ENCODE measurements around the gene TRAF3IP1. TPM values are rescaled to one million over a fixed set of nuclear protein-coding genes. Genes with fewer than 3 reads are reported as not detected.

TRAF3IP1 gene
- total and polyA plus RNA-seq, 2 of the 13 experiments (the other 11 are each of a cell fraction or from before 2014, with no cell fraction given), result 4.1 to 12.9 TPM

DNA sequence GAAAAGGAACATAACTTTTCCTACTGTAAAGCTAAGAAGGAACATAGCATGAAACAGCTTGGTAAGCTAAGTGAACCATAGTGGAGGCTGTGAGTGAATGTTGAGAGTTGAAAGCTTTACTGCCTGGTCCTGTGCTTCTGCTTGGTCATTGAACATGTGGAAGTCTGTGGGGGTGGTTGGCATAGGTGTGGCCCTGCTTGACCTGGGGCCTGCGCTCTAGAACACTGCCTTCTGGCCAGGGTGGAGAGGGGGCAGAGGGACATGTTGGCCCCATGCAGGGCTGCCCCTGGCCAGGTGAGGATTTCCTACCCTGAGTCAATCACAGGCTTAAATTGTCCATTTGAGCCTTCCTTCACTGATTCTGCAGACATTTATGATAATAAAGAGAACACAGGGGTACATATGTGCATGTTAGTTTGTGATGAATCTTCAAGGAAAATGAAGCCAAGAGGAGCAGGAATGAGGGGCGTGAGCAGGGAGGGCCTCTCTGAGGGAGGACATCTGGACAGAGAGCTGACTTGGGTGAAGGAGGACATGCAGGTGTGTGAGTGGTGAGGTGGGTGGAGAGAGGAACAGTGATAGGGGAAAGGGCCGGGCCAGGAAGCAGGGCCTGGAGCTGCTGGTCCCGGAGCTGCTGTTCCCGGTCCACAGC, 16.6 kb downstream of the TRAF3IP1 start:
- Histone ChIP-seq H3K4me2 (ENCODE audit: low read depth, low read length) (no peak overlapping the region), H3K9me3 (ENCODE audit: low read length) (no peaks in the 10 kb centered on the region), H3K9ac (ENCODE audit: insufficient read depth, low read depth, low read length) (no peak overlapping the region), H3K79me2 (ENCODE audit: insufficient read depth, low read length) (no peaks in the 10 kb centered on the region), H4K20me1 (ENCODE audit: insufficient read depth, low read length) (no peaks in the 10 kb centered on the region), H3K27ac (ENCODE audit: extremely low read length, insufficient read depth, low read length) (no peak overlapping the region), H3K36me3 (replicated peaks in 1 of 2; ENCODE audit: control insufficient read depth in 1 of 2, insufficient read depth in 2 of 2, low read length in 2 of 2) (peaks cover 11 to 29% of the 10 kb centered on the region in 2 experiments), H2AFZ (ENCODE audit: low read length) (no peak overlapping the region), H3K4me3 (replicated peaks in 1 of 3; ENCODE audit: insufficient read depth in 1 of 3, low read depth in 2 of 3, low read length in 3 of 3) (no peak overlapping the region), H3K27me3 (ENCODE audit: control insufficient read depth in 1 of 2, insufficient read depth in 2 of 2, low read length in 2 of 2) (no peaks in the 10 kb centered on the region), H3K4me1 (ENCODE audit: insufficient read depth, low read length) (no peaks in the 10 kb centered on the region)
- no TSS peak for BruUV-seq (replicated peaks)
- no peak for FAIRE-seq
- intact Hi-C loops (cut with micrococcal nuclease; ENCODE audit: unreplicated experiment) (no loop called here), in situ Hi-C loops (cut with HindIII; ENCODE audit: extremely low pct_ligation_motif_present, low pct_unique_long_range_greater_than_20kb) (no loop called here)
- no peak for TF ChIP-seq ZNF33B (CRISPR knock-in tag; IDR thresholded peaks at IDR 0.05)
- TF ChIP-seq, protein P1, sequence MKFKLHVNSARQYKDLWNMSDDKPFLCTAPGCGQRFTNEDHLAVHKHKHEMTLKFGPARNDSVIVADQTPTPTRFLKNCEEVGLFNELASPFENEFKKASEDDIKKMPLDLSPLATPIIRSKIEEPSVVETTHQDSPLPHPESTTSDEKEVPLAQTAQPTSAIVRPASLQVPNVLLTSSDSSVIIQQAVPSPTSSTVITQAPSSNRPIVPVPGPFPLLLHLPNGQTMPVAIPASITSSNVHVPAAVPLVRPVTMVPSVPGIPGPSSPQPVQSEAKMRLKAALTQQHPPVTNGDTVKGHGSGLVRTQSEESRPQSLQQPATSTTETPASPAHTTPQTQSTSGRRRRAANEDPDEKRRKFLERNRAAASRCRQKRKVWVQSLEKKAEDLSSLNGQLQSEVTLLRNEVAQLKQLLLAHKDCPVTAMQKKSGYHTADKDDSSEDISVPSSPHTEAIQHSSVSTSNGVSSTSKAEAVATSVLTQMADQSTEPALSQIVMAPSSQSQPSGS (CRISPR knock-in tag; IDR thresholded peaks at IDR 0.05), result no peak
- TF ChIP-seq ZNF367 (CRISPR knock-in tag; IDR thresholded peaks at IDR 0.05; ENCODE audit: borderline replicate concordance), result no peak
- TF ChIP-seq MYC (CRISPR knock-in tag; IDR thresholded peaks at IDR 0.05; ENCODE audit: borderline replicate concordance), result no peak
- TF ChIP-seq, protein P2, sequence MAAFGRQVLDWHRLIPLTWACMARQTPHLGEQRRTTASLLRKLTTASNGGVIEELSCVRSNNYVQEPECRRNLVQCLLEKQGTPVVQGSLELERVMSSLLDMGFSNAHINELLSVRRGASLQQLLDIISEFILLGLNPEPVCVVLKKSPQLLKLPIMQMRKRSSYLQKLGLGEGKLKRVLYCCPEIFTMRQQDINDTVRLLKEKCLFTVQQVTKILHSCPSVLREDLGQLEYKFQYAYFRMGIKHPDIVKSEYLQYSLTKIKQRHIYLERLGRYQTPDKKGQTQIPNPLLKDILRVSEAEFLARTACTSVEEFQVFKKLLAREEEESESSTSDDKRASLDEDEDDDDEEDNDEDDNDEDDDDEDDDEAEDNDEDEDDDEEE (CRISPR knock-in tag; IDR thresholded peaks at IDR 0.05), result no peak
- TF ChIP-seq ZNF530 (CRISPR knock-in tag; IDR thresholded peaks at IDR 0.05; ENCODE audit: low read depth), result no peak
- ATAC-seq, result no peak
- CTCF ChIA-PET (ENCODE audit: low intra/inter-chr PET ratio, low total read pairs), result no interaction called here
- WGBS (ENCODE audit: low lambda C conversion rate), result 93% methylated on average over 5 of the region's 5 CpGs
- no peak for DNase-seq (ENCODE audit: low spot score)
- POLR2A ChIA-PET, result no interaction called here
